Measurements from ENCODE around the gene LRP1B. TPM values are rescaled to one million over a fixed set of nuclear protein-coding genes. Genes with fewer than 3 reads are reported as not detected.

Gene LRP1B
- total RNA-seq, 1 donor from 2014 or later = 8.8 TPM

- intact Hi-C loops (cut with DNase I) = no loop called here
- H3K36me3 ChIP-seq = no peaks in the 10 kb centered on the region
- H3K4me3 ChIP-seq = no peak overlapping the region
- no peaks in the 10 kb centered on the region for H3K9me3 ChIP-seq
- TF ChIP-seq CTCF (IDR thresholded peaks at IDR 0.05) (no peak), POLR2AphosphoS5 (IDR thresholded peaks at IDR 0.05; ENCODE audit: insufficient read depth in 1 of 2, low read depth in 1 of 2) (no peak), POLR2A (IDR thresholded peaks at IDR 0.05) (no peak)
- no peak for DNase-seq (ENCODE audit: extremely low spot score in 2 of 2)
- no peak overlapping the region for H3K27ac ChIP-seq
- H3K27me3 ChIP-seq = no peaks in the 10 kb centered on the region
- H3K4me1 ChIP-seq = no peaks in the 10 kb centered on the region
Observed at GRCh38 chr2:140597205-140597604, 1533.6 kb downstream of the LRP1B start.

GRCh38 chr2:140596447-140596846 is 1534.4 kb downstream of the LRP1B start:
- no peak for DNase-seq (ENCODE audit: extremely low spot score in 2 of 2)
- Histone ChIP-seq H3K4me3 (no peak overlapping the region), H3K4me1 (no peaks in the 10 kb centered on the region), H3K27me3 (no peaks in the 10 kb centered on the region), H3K9me3 (no peaks in the 10 kb centered on the region), H3K27ac (no peak overlapping the region), H3K36me3 (no peaks in the 10 kb centered on the region)
- intact Hi-C loops (cut with DNase I) = no loop called here
- no peak for TF ChIP-seq POLR2A (IDR thresholded peaks at IDR 0.05)

GRCh38 chr2:140595107-140595506 is 1535.7 kb downstream of the LRP1B start:
- intact Hi-C loops (cut with DNase I) = no loop called here
- Histone ChIP-seq H3K4me3 (no peak overlapping the region), H3K27me3 (no peaks in the 10 kb centered on the region), H3K27ac (no peak overlapping the region), H3K36me3 (no peaks in the 10 kb centered on the region), H3K4me1 (no peaks in the 10 kb centered on the region), H3K9me3 (no peaks in the 10 kb centered on the region)
- DNase-seq (ENCODE audit: extremely low spot score in 2 of 2) = no peak
- no peak for TF ChIP-seq CTCF (IDR thresholded peaks at IDR 0.05)
- no peak for TF ChIP-seq POLR2AphosphoS5 (IDR thresholded peaks at IDR 0.05; ENCODE audit: insufficient read depth in 1 of 2, low read depth in 1 of 2)
- no peak for TF ChIP-seq POLR2A (IDR thresholded peaks at IDR 0.05)

GRCh38 chr2:140593132-140593531 is 1537.7 kb downstream of the LRP1B start:
- no peak for TF ChIP-seq POLR2A (IDR thresholded peaks at IDR 0.05)
- no peak for TF ChIP-seq CTCF (IDR thresholded peaks at IDR 0.05)
- TF ChIP-seq POLR2AphosphoS5 (IDR thresholded peaks at IDR 0.05; ENCODE audit: insufficient read depth in 1 of 2, low read depth in 1 of 2) = no peak
- intact Hi-C loops (cut with DNase I) = no loop called here
- no peaks in the 10 kb centered on the region for H3K36me3 ChIP-seq
- no peak overlapping the region for H3K4me3 ChIP-seq
- H3K4me1 ChIP-seq = no peaks in the 10 kb centered on the region
- no peaks in the 10 kb centered on the region for H3K27me3 ChIP-seq
- no peak for DNase-seq (ENCODE audit: extremely low spot score in 2 of 2)
- no peak overlapping the region for H3K27ac ChIP-seq
- no peaks in the 10 kb centered on the region for H3K9me3 ChIP-seq

- TF ChIP-seq POLR2AphosphoS5 (IDR thresholded peaks at IDR 0.05; ENCODE audit: insufficient read depth in 1 of 2, low read depth in 1 of 2) (no peak), POLR2A (IDR thresholded peaks at IDR 0.05) (no peak), CTCF (IDR thresholded peaks at IDR 0.05) (no peak)
- H3K4me3 ChIP-seq = no peak overlapping the region
- no peaks in the 10 kb centered on the region for H3K4me1 ChIP-seq
- H3K27me3 ChIP-seq = no peaks in the 10 kb centered on the region
- no peaks in the 10 kb centered on the region for H3K36me3 ChIP-seq
- H3K27ac ChIP-seq = no peak overlapping the region
- intact Hi-C loops (cut with DNase I) = no loop called here
- no peaks in the 10 kb centered on the region for H3K9me3 ChIP-seq
- no peak for DNase-seq (ENCODE audit: extremely low spot score in 2 of 2)
Observed at GRCh38 chr2:140589696-140590095, 1541.1 kb downstream of the LRP1B start.

- Histone ChIP-seq H3K4me1 (no peaks in the 10 kb centered on the region), H3K36me3 (no peaks in the 10 kb centered on the region)
- intact Hi-C loops (cut with DNase I) = no loop called here
Observed at GRCh38 chr2:140589273-140589672, 1541.5 kb downstream of the LRP1B start.

More at GRCh38 chr2:140589273-140589672, 1541.5 kb downstream of the LRP1B start:
- TF ChIP-seq POLR2A (IDR thresholded peaks at IDR 0.05) (no peak), POLR2AphosphoS5 (IDR thresholded peaks at IDR 0.05; ENCODE audit: insufficient read depth in 1 of 2, low read depth in 1 of 2) (no peak), CTCF (IDR thresholded peaks at IDR 0.05) (no peak)
- Histone ChIP-seq H3K4me3 (no peak overlapping the region), H3K27me3 (no peaks in the 10 kb centered on the region), H3K27ac (no peak overlapping the region), H3K9me3 (no peaks in the 10 kb centered on the region)
- DNase-seq (ENCODE audit: extremely low spot score in 2 of 2) = no peak

Data from vagina (tissue), 2 donors.